Natural killer cell treated with Interleukin-12 subunit alpha and Interleukin-12 subunit beta and Interleukin-15 and Interleukin-18, amount 100 ng/mL, for 72 hours (primary cell): Measurements from ENCODE around the gene LZTS2. TPM values are rescaled to one million over a fixed set of nuclear protein-coding genes. Genes with fewer than 3 reads are reported as not detected.

Experiments used
- ATAC-seq, 2 donors: fragments of 150-1000 bp; cut with Tn5 transposase in 1 of 2; sonication (Bioruptor Pico), chemical (Tn5 transposase) in 1 of 2; 2 replicates each; pipeline ENCODE4 v1.10.0; 2021
- DNase-seq: peaks from one replicate; pipeline ENCODE4 v3.0.0; 2022; ENCODE audit warnings: low spot score
- H3K27ac Mint-ChIP-seq, 2 donors: 1 replicate in 1 of 2; 2 replicates in 1 of 2; pipeline ENCODE4 v1.8.0; 2022; ENCODE audit warnings: mixed read lengths in 2 of 2, mild to moderate bottlenecking in 1 of 2, moderate library complexity in 1 of 2
- H3K27me3 Mint-ChIP-seq, 2 donors: 1 replicate in 1 of 2; 2 replicates in 1 of 2; pipeline ENCODE4 v1.8.0; 2022; ENCODE audit warnings: mixed read lengths in 2 of 2
- H3K36me3 Mint-ChIP-seq: one replicate; pipeline ENCODE4 v1.8.0; 2022; ENCODE audit warnings: mixed read lengths
- H3K4me1 Mint-ChIP-seq, 2 donors: 1 replicate in 1 of 2; 2 replicates in 1 of 2; pipeline ENCODE4 v1.8.0; 2022; ENCODE audit warnings: low read depth in 2 of 2, mixed read lengths in 2 of 2, mild to moderate bottlenecking in 1 of 2
- H3K4me3 Mint-ChIP-seq: one replicate; pipeline ENCODE4 v1.8.0; 2022; ENCODE audit warnings: mixed read lengths
- H3K9me3 Mint-ChIP-seq: 2 replicates; pipeline ENCODE4 v1.8.0; 2022; ENCODE audit warnings: mixed read lengths
- total RNA-seq, 2 donors: library from RNA; stranded (reverse); gene quantifications; one replicate each; pipeline ENCODE4 v1.2.3, GENCODE V29; 2022

LZTS2 gene
- total RNA-seq, 2 donors from 2014 or later, result 6.2 to 6.4 TPM

DNA sequence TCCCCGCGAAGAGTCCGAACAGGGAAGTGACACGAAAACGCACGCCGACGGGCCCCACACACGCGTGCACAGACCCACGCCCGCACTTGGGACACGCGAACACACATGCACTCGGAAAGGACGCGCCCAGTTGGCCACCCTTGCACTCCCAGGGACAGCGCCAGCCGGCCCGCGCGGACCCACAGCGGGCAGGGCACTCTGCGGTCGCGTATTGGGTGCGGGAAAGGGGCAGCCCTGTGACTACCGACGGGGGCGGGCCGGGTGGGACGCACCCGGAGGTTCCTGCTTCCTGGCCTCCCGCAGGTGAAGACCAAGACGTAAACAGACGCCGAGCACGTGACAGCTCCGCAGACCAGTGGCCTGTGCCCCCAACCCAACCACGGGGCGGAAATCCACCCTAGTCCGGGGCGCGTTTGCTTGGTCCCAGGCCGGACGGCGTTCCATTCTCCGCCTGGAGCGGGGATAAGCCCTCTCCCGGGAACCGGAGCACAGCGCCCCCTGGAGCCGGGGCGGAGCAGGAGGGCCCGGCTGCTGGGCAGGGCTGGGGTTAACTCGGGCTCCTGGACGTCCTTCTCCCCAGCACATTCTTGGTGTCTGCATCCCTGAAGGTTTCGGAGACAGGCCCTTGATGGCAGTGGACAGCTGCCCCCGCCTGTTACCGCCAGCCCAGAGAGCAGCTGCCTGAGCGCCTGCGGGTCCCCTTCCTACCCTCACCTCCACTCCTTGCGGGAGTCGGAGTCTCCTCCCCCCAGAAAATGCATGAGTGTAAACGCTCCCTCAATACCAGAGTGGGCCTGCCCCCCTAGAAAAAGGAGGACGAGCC is 2.0 kb upstream of the LZTS2 start:
- DNase-seq, result peak; percentile 86
- peak overlapping the region; percentile 64 to 75 for H3K27ac Mint-ChIP-seq
- H3K4me3 Mint-ChIP-seq, result peak overlapping the region; percentile 89
- H3K27me3 Mint-ChIP-seq, result no peaks in the 10 kb centered on the region
- peaks cover 4% of the 10 kb centered on the region for H3K36me3 Mint-ChIP-seq
- no peaks in the 10 kb centered on the region for H3K9me3 Mint-ChIP-seq
- ATAC-seq, result peak; percentile 63 to 71
- H3K4me1 Mint-ChIP-seq, result peaks cover 17 to 27% of the 10 kb centered on the region in 2 donors

DNA sequence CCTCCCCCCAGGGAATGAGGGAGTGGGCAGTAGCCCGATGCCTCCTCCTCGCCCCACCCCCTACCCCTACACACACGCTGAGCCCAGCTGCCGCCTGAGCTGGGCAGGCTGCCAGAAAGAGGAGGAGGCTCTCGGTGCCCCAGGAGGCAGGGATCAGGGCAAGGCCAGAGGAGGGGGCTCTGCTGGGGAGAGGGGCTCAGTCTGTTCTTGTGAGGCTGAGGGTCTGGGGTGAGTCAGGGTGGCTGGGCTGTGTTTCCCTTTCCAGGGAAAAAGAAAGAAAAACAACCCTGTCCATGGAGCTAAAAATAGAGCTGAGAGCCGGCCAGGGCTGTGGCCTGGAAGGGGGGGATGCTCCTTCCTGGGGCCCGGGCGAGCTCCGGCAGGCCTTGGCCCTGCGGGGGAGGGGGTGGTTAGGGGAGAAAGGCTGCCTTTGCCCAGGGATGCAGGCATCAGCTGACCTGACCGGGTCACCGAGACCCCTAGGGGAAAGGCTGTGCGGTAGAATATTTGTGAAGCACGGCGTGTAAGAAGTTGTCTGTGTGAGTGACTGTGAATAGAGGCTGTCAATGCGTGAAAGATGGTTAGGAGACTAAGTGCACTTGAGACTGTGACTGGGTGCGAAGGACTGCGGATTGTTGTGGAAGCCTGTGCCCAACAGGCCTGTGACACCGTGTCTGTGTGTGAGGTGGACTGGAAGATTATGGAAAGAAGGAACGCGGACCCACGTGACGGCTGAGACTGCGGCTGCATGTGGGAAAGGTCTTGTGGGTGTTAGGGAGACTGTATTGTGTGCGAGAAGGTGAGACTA is 1.2 kb upstream of the LZTS2 start:
- peak; percentile 2 to 34 for ATAC-seq
- no peaks in the 10 kb centered on the region for H3K27me3 Mint-ChIP-seq
- peak overlapping the region; percentile 64 to 75 for H3K27ac Mint-ChIP-seq
- H3K4me1 Mint-ChIP-seq, result peaks cover 17 to 27% of the 10 kb centered on the region in 2 donors
- DNase-seq, result no peak
- H3K4me3 Mint-ChIP-seq, result peak overlapping the region; percentile 87
- no peaks in the 10 kb centered on the region for H3K9me3 Mint-ChIP-seq
- H3K36me3 Mint-ChIP-seq, result peaks cover 4% of the 10 kb centered on the region

DNA sequence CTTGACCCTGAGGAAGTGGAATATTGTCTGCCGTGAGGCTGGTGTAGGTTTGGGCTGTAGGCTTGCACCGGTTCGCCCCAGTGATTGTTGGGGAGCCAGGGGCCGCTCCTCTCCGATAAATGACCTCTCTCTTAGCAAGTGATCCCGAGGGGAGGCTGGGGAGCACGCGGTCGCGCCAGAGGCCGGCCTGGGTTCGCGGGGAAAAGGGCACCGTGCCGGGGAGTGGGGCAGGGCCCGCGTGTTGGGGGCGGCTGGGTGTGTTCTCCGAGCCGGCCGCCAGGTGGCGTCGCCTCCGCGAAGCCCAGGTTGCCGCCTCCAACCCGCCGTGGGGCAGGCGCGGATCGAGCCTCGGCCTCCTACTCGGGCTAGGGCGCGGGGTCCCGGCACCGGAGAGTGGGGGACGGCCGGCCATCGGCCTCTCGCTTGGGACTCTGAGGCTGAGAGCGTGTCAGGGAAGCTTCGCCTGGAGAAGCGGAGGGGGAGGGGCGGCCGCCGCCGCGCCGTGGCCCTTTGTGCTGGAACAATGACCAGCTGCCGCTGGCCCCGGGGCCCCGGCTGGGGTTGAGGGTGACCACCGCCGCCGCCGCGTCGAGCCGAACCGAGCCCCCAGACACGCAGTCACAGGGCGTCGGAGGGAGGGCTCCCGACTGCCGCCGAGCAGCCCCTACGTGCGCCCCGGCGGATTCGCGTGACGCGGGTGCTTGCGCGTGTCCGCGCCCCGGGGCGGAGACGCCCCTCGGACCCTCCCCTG is 442 bp upstream of the LZTS2 start:
- H3K4me1 Mint-ChIP-seq, result peaks cover 17 to 27% of the 10 kb centered on the region in 2 donors
- peak overlapping the region; percentile 87 for H3K4me3 Mint-ChIP-seq
- peak overlapping the region; percentile 64 to 75 for H3K27ac Mint-ChIP-seq
- H3K36me3 Mint-ChIP-seq, result no peaks in the 10 kb centered on the region
- no peaks in the 10 kb centered on the region for H3K27me3 Mint-ChIP-seq
- no peaks in the 10 kb centered on the region for H3K9me3 Mint-ChIP-seq
- DNase-seq, result peak; percentile 86
- ATAC-seq, result peak; percentile 82 to 84

DNA sequence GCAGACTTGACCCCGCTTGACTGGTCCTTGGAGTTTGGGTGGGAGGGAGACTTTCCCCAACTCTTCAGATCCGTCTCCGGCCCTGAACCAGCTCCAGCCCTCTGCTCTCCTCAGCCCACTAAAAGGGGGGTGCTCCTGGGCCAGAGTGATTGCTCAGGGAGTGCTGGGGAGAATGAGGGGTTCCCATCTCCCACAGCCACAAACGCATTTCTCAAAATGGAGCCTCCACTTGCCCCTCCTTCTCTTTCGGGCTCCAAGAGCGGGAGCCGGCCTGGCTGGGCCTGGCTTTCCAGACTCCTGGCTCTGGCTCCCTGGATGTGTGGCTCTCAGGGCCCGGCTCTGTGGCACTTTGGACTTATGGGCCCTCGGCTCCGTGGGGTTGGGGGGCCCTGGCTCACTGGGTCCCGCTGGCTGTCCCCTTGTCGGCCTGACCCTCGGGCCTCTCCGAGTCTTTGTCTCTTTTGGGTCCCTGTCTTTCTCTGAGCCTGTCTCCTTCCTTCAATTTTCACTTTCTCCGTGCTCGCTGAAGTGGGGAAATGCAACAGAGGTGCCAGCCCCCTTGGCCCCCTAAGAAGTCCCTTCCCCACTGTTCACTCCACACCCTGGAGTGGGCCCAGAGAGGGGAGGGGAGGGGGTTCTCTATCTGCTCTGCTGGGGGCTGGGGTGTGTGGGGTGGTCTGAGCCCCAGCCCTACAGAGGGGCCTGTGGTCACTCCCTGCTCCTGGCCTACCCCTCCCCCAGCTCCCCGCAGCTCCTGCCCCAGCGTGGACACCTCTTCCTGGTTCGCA is 713 bp downstream of the LZTS2 start:
- no peaks in the 10 kb centered on the region for H3K27me3 Mint-ChIP-seq
- no peaks in the 10 kb centered on the region for H3K36me3 Mint-ChIP-seq
- H3K27ac Mint-ChIP-seq, result peak overlapping the region in 1 of 2 donors; percentile 12
- ATAC-seq (no peak), DNase-seq (no peak)
- H3K9me3 Mint-ChIP-seq, result no peaks in the 10 kb centered on the region
- H3K4me1 Mint-ChIP-seq, result peaks cover 17 to 24% of the 10 kb centered on the region in 2 donors
- H3K4me3 Mint-ChIP-seq, result peak overlapping the region; percentile 68

DNA sequence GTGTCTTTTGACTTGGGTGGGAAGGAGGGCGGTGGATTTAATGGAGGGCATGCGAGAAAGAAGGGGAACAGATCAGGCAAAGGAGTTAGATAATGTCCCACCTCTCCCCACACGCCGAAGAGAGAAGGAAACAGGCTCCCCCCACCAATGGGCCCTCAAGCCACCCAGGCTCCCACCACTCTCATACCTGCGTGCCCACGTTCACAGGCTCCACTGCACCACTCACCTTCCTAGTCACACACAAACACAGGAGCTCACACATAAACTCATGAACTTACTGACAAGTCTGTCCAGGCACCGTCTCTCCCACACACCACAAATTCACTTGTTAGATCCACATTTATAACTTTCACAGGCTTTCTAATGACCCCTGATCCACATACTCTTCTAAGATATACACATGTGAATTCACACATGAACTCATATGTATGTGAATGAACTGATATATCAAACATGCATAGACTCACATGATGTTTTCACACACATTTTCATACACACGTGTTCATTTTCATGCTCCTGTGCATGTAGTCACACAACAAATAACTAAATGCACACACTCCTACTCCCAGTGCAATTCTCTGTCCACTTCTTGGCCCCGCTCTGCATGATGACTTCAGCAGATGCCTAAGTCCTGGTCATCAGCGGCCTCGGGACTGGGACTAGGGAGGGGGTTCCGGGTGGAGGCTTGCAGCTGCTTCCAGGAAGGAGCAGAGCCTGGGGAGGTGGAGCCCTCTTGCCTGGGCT is 1.5 kb downstream of the LZTS2 start:
- Mint-ChIP-seq H3K4me1 (peaks cover 17 to 24% of the 10 kb centered on the region in 2 donors), H3K4me3 (peak overlapping the region; percentile 71), H3K27ac (peak overlapping the region; percentile 6 to 12), H3K9me3 (no peaks in the 10 kb centered on the region), H3K27me3 (no peaks in the 10 kb centered on the region), H3K36me3 (no peaks in the 10 kb centered on the region)
- ATAC-seq (no peak), DNase-seq (no peak)

DNA sequence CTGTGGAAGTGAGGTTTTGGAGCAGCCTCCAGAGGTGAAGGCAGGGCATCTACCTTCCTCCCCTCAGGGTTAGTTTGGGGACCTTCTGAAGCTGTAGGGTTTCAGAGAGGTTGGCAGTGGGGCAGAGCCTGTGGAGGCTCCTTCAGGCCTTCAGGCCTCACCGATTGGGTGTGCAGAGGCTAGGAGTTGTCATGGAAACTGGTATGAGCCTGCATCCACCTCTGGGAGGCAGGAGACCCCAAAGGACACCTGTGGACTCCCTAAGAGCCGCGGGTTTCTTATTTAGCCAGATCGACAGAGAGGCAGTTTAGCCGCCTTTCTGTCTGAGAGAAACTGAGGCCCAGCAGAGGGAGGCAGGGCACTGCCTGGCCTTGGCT is 2.0 kb downstream of the LZTS2 start:
- Mint-ChIP-seq H3K27me3 (no peaks in the 10 kb centered on the region), H3K4me1 (peaks cover 17 to 18% of the 10 kb centered on the region in 2 donors), H3K9me3 (no peaks in the 10 kb centered on the region), H3K36me3 (no peaks in the 10 kb centered on the region), H3K4me3 (no peak overlapping the region), H3K27ac (no peak overlapping the region)
- ATAC-seq (no peak), DNase-seq (no peak)

DNA sequence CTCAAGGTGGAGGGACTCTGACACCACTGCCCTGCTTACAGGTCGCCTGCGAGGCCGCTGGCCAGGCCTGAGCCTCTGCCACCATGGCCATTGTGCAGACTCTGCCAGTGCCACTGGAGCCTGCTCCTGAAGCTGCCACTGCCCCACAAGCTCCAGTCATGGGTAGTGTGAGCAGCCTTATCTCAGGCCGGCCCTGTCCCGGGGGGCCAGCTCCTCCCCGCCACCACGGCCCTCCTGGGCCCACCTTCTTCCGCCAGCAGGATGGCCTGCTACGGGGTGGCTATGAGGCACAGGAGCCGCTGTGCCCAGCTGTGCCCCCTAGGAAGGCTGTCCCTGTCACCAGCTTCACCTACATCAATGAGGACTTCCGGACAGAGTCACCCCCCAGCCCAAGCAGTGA is 2.8 kb downstream of the LZTS2 start:
- Mint-ChIP-seq H3K9me3 (no peaks in the 10 kb centered on the region), H3K27ac (no peak overlapping the region)

DNA sequence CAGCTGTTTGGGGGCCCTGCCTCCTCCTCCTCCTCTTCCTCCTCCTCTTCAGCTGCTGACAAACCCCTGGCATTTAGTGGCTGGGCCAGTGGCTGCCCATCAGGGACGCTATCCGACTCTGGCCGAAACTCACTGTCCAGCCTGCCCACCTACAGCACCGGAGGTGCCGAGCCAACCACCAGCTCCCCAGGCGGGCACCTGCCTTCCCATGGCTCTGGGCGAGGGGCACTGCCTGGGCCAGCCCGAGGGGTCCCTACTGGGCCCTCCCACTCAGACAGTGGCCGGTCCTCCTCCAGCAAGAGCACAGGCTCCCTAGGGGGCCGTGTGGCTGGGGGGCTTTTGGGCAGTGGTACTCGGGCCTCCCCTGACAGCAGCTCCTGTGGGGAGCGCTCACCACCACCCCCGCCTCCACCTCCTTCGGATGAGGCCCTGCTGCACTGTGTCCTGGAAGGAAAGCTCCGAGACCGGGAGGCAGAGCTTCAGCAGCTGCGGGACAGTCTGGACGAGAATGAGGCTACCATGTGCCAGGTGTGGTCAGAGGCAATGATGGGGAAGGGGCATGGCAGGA is 4.1 kb downstream of the LZTS2 start:
- H3K27ac Mint-ChIP-seq, result no peak overlapping the region
- no peaks in the 10 kb centered on the region for H3K36me3 Mint-ChIP-seq
- H3K9me3 Mint-ChIP-seq, result no peaks in the 10 kb centered on the region
- no peak overlapping the region for H3K4me3 Mint-ChIP-seq
- peaks cover 7 to 8% of the 10 kb centered on the region in 2 donors for H3K4me1 Mint-ChIP-seq
- ATAC-seq (no peak), DNase-seq (no peak)
- H3K27me3 Mint-ChIP-seq, result no peaks in the 10 kb centered on the region

More for the DNA sequence above, 2.8 kb downstream of the LZTS2 start:
- Mint-ChIP-seq H3K27me3 (no peaks in the 10 kb centered on the region), H3K4me1 (peaks cover 16 to 17% of the 10 kb centered on the region in 2 donors), H3K4me3 (no peak overlapping the region), H3K36me3 (no peaks in the 10 kb centered on the region)
- ATAC-seq (no peak), DNase-seq (no peak)

DNA sequence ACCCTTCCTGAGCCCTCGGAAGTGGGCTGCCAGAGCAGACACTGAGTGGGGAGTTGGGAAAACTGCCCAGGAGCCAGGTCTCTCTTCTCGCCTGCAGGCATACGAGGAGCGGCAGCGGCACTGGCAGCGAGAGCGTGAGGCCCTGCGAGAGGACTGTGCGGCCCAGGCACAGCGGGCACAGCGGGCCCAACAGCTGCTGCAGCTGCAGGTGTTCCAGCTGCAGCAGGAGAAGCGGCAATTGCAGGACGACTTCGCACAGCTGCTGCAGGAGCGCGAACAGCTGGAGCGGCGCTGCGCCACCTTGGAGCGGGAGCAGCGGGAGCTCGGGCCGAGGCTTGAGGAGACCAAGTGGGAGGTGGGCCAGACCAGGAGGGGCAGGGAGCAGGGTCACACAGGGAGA is 5.8 kb downstream of the LZTS2 start:
- H3K36me3 Mint-ChIP-seq, result no peaks in the 10 kb centered on the region
- H3K27ac Mint-ChIP-seq, result no peak overlapping the region

DNA sequence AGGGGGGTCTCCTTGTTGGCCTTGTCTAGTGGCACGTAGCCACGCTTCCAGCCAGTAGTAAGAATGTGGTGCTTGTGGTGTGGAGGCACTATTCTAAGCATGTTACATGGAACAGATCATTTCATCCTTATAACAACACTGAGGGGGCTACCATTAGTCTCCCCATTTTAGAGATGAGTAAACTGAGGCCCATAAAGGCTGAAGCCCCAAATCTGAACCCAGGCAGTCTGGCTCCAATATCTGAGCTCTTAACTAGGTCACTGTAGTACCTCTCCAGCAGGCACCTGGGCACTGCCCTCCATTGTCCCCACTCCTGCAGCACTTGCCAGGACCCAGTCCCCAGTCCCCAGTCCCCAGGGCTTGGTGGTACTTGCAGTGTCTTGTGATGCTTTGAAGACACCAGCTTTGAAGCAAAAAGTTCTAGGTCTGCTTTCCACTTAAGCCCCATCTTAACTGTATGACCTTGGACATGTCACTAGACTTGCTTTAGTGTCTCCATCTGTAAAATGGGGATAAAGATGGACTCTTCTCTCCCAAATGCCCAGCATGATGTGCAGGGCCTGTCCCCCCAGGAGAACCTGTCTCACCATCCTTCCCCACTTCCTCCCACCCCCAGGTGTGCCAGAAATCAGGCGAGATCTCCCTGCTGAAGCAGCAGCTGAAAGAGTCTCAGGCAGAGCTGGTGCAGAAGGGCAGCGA is 6.4 kb downstream of the LZTS2 start:
- DNase-seq, result no peak
- no peaks in the 10 kb centered on the region for H3K9me3 Mint-ChIP-seq
- H3K27ac Mint-ChIP-seq, result no peak overlapping the region
- H3K4me1 Mint-ChIP-seq, result peaks cover 3% of the 10 kb centered on the region in 2 donors
- ATAC-seq, result no peak
- no peaks in the 10 kb centered on the region for H3K27me3 Mint-ChIP-seq
- no peak overlapping the region for H3K4me3 Mint-ChIP-seq
- no peaks in the 10 kb centered on the region for H3K36me3 Mint-ChIP-seq

More for the DNA sequence above, 5.8 kb downstream of the LZTS2 start:
- DNase-seq (no peak), ATAC-seq (no peak)
- Mint-ChIP-seq H3K4me3 (no peak overlapping the region), H3K9me3 (no peaks in the 10 kb centered on the region), H3K4me1 (peaks cover 5 to 6% of the 10 kb centered on the region in 2 donors), H3K27me3 (no peaks in the 10 kb centered on the region)

DNA sequence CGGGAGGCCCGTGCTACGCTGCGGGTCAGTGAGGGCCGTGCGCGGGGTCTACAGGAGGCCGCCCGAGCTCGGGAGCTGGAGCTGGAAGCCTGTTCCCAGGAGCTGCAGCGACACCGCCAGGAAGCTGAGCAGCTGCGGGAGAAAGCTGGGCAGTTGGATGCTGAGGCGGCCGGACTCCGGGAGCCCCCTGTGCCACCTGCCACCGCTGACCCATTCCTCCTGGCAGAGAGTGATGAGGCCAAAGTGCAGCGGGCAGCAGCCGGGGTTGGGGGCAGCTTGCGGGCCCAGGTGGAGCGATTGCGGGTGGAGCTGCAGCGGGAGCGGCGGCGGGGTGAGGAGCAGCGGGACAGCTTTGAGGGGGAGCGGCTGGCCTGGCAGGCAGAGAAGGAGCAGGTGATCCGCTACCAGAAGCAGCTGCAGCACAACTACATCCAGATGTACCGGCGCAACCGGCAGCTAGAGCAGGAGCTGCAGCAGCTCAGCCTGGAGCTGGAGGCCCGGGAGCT is 7.0 kb downstream of the LZTS2 start:
- ATAC-seq, result no peak
- H3K4me3 Mint-ChIP-seq, result no peak overlapping the region
- H3K27ac Mint-ChIP-seq, result no peak overlapping the region
- no peaks in the 10 kb centered on the region for H3K4me1 Mint-ChIP-seq
- no peak for DNase-seq
- H3K9me3 Mint-ChIP-seq, result no peaks in the 10 kb centered on the region
- no peaks in the 10 kb centered on the region for H3K36me3 Mint-ChIP-seq
- H3K27me3 Mint-ChIP-seq, result no peaks in the 10 kb centered on the region
